IPS-20b (cell line): Measurements from ENCODE around the gene SHANK3.
"Not testable (repeated sequence)": the region's sequence is repeated elsewhere in the genome, so short reads cannot be mapped to it uniquely, and the experiment has no call there.

ENCODE experiments used
- H3K27ac ChIP-seq: one replicate; pipeline ENCODE4 v1.5.1; 2013; ENCODE audit warnings: low read length
- H3K27me3 ChIP-seq: 2 replicates; pipeline ENCODE4 v1.6.1; 2013; ENCODE audit warnings: mild to moderate bottlenecking, low read length, inconsistent platforms; ENCODE audit not compliant: insufficient read depth
- H3K36me3 ChIP-seq: 2 replicates; pipeline ENCODE4 v1.6.1; 2013; ENCODE audit warnings: low read depth, mild to moderate bottlenecking, inconsistent platforms, low read length, moderate library complexity; ENCODE audit not compliant: insufficient read depth
- H3K4me1 ChIP-seq: 2 replicates; pipeline ENCODE4 v1.6.1; 2013; ENCODE audit warnings: mild to moderate bottlenecking, control low read depth, inconsistent platforms, low read length, moderate library complexity; ENCODE audit not compliant: insufficient read depth
- H3K4me3 ChIP-seq: 2 replicates; pipeline ENCODE4 v1.5.1; 2013; ENCODE audit warnings: mild to moderate bottlenecking, low read length, inconsistent platforms
- H3K9ac ChIP-seq: 2 replicates; pipeline ENCODE4 v1.6.1; 2013; ENCODE audit warnings: low read depth, mild to moderate bottlenecking, inconsistent platforms, low read length, moderate library complexity
- H3K9me3 ChIP-seq: 2 replicates; pipeline ENCODE4 v1.6.1; 2013; ENCODE audit warnings: mild to moderate bottlenecking, low read depth, low read length, inconsistent platforms; ENCODE audit not compliant: insufficient read depth

Gene SHANK3

DNA sequence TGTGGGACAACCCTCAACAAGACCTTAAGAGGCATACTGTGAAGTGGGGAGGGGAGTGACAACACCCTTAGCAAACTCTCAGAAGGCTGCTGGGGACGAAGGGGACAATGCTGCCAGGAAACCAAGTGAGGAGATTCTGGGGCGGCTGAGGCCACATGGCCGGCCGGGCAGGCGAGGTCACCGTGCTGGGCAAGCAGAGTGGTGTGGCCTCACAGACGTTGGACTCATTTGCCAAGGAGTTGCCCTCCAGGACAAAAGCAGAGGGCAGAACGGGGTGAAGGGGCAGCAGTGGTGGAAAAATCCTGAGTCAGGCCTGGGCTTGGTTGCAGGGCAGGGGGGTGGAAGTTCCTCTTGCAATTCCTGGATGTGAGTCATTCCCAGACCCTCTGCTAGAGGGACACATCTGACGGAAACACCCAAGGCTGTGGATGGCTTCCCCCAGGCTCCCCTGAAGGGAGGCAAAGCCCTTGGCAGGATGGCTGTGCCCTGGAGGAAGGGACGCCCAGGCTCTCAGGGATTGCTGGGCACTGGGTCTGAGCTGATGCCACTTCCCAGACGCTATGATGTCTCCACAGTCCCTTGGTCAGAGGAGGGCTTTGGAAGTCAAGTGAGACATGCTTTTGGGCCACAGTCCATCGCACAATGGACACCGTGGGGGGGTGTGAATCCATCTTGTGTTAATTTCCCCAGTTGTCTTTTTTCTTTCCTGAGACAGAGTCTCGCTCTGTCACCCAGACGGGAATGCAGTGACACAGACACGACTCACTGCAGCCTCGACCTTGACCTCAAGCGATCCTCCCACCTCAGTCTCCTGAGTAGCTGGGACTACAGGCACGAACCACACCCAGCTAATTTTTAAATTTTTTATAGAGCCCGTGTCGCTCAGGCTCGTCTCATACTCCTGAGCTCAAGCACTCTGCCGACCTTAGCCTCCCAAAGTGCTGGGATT, 16.2 kb upstream of the SHANK3 start:
- Histone ChIP-seq H3K36me3 (no peaks in the 10 kb centered on the region), H3K27me3 (peaks cover 34% of the 10 kb centered on the region), H3K9me3 (no peaks in the 10 kb centered on the region), H3K9ac (no peak overlapping the region), H3K4me3 (no peak overlapping the region), H3K4me1 (no peaks in the 10 kb centered on the region), H3K27ac (no peak overlapping the region)

DNA sequence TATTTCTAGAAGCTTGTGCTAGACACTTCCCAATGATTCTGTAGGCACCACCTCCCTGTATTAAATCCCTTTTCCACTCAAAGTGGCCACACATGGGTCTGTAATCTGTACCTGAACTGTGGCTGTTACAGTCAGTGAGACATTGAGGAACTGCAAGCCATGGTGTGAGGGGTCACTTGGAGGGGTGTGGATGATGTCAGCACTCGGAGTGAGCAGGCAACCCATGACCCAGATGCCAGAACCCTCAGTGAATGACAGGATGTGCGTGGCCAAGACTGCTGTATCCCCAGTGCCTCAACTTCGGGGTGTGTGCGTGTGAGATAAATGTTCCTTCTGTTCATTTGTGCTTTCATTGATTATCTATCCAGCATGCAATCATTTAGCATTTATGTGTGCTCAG, 14.7 kb upstream of the SHANK3 start:
- no peaks in the 10 kb centered on the region for H3K9me3 ChIP-seq
- H3K9ac ChIP-seq = no peak overlapping the region
- no peak overlapping the region for H3K27ac ChIP-seq
- peaks cover 34% of the 10 kb centered on the region for H3K27me3 ChIP-seq
- no peaks in the 10 kb centered on the region for H3K36me3 ChIP-seq
- H3K4me3 ChIP-seq = no peak overlapping the region
- no peaks in the 10 kb centered on the region for H3K4me1 ChIP-seq

DNA sequence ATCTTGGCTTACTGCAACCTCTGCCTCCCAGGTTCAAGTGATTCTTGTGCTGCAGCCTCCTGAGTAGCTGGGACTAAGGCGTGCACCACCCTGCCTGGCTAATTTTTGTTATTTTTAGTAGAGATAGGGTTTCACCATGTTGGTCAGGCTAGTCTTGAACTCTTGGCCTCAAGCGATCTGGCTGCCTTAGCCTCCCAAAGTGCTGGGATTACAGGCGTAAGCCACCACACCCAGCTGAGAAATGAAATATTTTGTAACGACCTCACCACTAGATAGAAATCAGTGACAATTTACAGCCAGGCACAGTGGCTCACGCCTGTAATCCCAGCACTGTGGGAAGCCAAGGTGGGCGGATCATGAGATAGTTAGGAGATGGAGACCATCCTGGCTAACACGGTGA, 12.9 kb upstream of the SHANK3 start:
- H3K27me3 ChIP-seq = peaks cover 30% of the 10 kb centered on the region
- not testable (repeated sequence) for H3K27ac ChIP-seq, H3K9me3 ChIP-seq, H3K4me3 ChIP-seq, H3K4me1 ChIP-seq, H3K9ac ChIP-seq, H3K36me3 ChIP-seq

DNA sequence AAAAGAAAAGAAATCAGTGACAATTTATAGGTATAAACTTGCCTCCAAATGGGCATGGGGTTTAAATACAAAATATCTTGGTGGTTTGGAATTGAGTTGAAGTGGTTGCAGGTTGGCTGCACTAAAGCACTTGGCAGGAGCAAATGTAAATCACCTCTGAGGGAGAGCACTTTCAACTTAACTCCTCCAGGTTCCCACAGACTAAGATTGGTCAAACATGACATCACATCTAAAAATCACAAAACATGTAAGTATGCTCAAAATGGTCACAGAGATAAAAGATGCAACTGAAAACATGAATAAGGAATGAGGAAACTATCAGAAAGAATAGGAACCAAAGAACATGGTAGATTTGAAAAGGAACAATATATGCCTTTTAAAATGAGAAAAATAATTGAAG, 12.3 kb upstream of the SHANK3 start:
- no peak overlapping the region for H3K9ac ChIP-seq

DNA sequence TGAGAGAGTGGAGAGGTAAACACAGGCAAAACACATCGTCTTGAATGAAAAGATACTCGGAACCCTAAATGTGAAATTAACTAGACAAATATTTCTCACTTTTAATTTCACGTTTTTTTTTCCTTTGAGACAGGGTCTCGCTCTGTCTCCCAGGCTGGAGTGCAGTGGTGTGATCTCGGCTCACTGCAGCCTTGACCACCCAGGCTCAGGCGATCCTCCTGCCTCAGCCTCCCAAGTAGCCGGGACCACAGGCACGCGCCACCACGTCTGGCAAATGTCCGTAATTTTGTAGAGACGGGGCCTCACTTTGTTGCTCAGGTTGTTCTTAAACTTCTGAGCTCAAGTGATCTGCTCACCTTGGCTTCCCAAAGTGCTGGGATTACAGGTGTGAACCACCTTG, 7.4 kb upstream of the SHANK3 start:
- Histone ChIP-seq H3K9ac (no peak overlapping the region), H3K27me3 (peaks cover 16% of the 10 kb centered on the region), H3K27ac (no peak overlapping the region), H3K36me3 (no peaks in the 10 kb centered on the region), H3K4me1 (no peaks in the 10 kb centered on the region), H3K9me3 (no peaks in the 10 kb centered on the region), H3K4me3 (no peak overlapping the region)

More for the DNA sequence above, 12.3 kb upstream of the SHANK3 start:
- Histone ChIP-seq H3K4me1 (no peaks in the 10 kb centered on the region), H3K27me3 (peaks cover 30% of the 10 kb centered on the region), H3K9me3 (no peaks in the 10 kb centered on the region), H3K4me3 (no peak overlapping the region), H3K27ac (no peak overlapping the region), H3K36me3 (no peaks in the 10 kb centered on the region)

DNA sequence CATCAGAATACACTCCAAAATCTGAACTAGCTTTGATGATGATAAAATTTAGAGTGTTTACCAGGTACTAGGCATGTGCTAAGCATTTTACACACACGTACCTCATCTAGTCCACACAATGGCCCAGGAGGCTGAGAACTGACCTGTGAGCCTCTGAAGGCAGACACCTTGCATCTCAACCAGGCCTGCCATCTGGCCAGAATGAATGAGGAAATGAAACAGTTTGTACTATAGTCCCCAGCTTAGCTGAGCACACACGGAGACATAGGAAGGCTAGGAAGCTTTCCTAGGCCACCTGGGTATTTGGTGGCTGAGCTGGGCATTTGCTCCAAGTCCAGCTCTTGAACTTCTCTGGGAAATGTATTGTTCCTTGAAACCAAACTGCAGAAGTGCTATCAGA, 6.9 kb upstream of the SHANK3 start:
- no peaks in the 10 kb centered on the region for H3K36me3 ChIP-seq
- peaks cover 16% of the 10 kb centered on the region for H3K27me3 ChIP-seq
- no peak overlapping the region for H3K9ac ChIP-seq
- H3K4me1 ChIP-seq = no peaks in the 10 kb centered on the region
- H3K27ac ChIP-seq = no peak overlapping the region
- no peaks in the 10 kb centered on the region for H3K9me3 ChIP-seq
- H3K4me3 ChIP-seq = no peak overlapping the region

DNA sequence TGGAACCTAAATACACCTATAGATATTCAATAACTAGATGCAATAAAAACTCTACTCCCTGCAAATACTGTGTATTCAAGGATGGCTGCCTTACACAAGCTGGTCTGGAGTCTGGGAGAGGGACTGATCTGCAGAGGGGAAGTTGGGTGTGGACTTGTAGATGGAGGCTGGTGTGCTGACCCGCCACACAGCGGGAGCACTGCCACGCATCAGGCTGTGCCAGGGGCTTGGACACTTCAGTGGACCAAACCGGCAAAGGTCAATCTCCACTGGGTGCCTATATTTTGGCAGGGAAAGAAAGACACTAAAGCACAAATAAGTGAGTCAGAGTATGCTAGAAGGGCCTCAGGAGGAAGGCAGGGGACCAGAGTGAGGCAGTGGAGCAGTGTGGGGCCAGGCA, 2.1 kb upstream of the SHANK3 start:
- Histone ChIP-seq H3K9me3 (no peaks in the 10 kb centered on the region), H3K27ac (no peak overlapping the region), H3K36me3 (no peaks in the 10 kb centered on the region), H3K4me3 (no peak overlapping the region), H3K4me1 (peaks cover 7% of the 10 kb centered on the region; the same call in 1 of the 2 replicates), H3K9ac (no peak overlapping the region), H3K27me3 (peaks cover 35% of the 10 kb centered on the region)

DNA sequence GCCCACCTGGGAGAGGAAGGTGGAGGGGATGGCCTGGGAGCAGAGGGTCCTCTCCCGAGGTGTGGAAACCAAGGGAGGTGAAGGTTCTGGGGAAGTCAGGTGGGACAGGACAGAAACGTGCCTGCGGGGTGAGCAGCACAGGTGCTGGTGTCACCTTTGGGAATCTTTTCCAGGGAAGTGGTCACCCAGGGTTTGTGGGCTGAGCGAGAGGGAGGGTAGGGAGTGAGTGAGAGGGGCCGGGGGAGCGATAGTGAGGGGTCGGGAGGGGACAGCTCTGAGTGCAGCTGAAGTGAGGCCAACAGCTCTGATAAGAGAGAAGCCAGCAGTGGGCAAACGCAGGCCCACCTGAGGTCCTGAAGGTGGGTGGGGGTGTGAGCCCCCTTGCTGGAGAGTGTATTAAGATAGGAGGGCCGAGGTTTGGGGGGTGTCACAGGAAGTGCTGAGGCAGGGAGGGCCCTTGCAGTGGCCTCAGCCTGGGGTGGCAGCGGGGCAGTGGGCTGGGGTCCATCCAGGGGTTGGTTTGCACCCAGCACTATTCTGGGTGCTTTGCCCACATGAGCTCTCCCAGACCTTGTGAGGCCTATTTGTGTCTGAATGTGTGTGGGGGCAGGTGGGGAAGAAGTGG, 1.6 kb upstream of the SHANK3 start:
- H3K9me3 ChIP-seq = no peaks in the 10 kb centered on the region
- no peak overlapping the region for H3K27ac ChIP-seq
- no peak overlapping the region for H3K9ac ChIP-seq
- no peak overlapping the region for H3K4me3 ChIP-seq
- peaks cover 7% of the 10 kb centered on the region; the same call in 1 of the 2 replicates for H3K4me1 ChIP-seq
- H3K27me3 ChIP-seq = peaks cover 36% of the 10 kb centered on the region
- no peaks in the 10 kb centered on the region for H3K36me3 ChIP-seq

DNA sequence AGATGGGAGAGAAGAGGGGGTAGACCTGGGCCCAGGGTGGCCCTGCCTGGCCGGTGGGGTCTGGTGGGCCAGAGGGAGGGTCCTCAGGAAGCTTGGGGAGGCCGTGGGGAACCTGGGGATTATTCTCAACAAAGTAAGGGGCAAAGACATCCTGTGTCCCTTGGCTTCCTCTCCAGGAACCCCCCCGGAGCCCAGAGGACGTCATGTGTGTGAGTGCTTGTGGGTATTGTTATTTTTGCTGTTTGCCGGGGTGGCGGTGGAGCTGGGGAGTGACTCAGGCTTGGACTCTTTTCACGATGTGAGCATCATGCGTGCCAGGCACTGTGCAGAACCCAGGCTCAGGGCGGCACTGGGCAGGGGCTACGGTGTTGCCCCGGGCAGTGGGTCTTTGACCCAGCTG, 982 bp upstream of the SHANK3 start:
- Histone ChIP-seq H3K27ac (no peak overlapping the region), H3K9me3 (no peaks in the 10 kb centered on the region), H3K4me3 (no peak overlapping the region), H3K36me3 (no peaks in the 10 kb centered on the region), H3K27me3 (peaks cover 42% of the 10 kb centered on the region), H3K4me1 (peaks cover 7% of the 10 kb centered on the region; the same call in 1 of the 2 replicates), H3K9ac (no peak overlapping the region)

DNA sequence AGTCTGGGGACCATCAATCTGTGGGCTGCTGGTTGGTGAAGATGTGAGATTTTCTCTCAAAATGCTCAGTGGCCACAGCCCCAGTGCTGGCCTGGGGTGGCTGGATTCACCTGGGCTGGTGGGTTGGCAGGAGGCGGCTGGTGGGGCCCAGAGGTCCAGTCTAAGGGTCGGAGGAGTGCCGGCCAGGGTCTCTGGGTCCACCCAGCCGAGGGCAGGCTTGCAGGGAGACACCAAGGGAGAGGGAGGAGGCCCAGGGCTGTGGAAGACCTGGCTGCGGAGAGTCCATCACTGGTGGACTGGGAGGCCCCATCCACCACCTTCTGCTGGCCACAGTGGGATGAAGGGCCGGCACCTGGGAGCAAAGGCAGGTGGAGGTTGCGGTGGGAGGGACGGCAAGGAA, 582 bp upstream of the SHANK3 start:
- H3K4me1 ChIP-seq = peaks cover 7% of the 10 kb centered on the region; the same call in 1 of the 2 replicates
- peaks cover 41% of the 10 kb centered on the region for H3K27me3 ChIP-seq
- H3K9me3 ChIP-seq = no peaks in the 10 kb centered on the region
- H3K27ac ChIP-seq = no peak overlapping the region
- H3K4me3 ChIP-seq = no peak overlapping the region
- no peaks in the 10 kb centered on the region for H3K36me3 ChIP-seq
- no peak overlapping the region for H3K9ac ChIP-seq

DNA sequence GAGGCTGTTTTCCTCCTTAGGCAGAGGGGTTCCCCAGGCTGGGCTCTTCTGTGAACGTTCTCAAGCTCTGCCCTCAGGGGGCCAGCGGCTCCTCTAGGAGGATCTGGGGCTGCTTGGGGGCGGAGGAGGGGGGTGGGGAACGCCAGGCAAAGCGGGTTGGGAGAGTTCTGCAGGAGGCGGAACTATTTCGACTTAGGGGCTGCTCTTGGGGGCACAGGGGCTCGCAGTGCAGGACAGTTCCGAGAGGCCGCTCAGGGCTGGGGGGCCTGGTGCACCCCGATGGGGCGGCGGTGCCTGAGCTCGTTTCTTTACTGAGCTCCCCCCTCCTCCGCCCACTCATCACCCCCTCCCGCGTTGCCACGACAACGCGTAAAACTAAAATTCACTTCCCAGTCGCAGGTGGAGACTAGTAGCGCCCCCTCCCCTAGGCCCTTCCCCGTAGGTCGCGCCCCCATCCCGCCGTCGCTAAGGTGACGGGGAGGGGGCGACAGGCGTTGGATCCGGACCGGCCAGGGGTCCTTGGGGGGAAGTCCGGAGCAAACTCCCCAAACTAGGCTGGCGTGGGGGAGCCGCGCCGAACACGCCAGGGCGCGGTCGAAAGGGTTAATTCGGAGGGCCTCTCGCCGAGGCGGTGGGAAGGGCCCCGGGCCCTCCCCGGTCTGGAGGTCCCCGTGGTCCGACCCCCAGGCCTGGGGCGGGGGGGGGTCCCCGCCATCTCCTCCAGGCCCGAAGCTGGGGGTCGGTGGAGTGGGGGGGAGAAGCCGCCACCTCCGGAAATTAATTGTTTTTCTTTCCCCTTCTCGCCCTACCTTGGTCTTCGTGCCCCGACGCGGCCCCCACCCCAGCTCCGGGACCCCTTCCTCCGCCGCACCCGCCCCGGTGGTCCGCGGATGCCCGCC, 857 bp downstream of the SHANK3 start:
- Histone ChIP-seq H3K9ac (no peak overlapping the region; the same call in 1 of the 2 replicates), H3K4me3 (peak overlapping the region; percentile 73; the same call in 1 of the 2 replicates), H3K4me1 (peaks cover 7% of the 10 kb centered on the region; the same call in 1 of the 2 replicates), H3K27me3 (peaks cover 38% of the 10 kb centered on the region), H3K36me3 (no peaks in the 10 kb centered on the region), H3K9me3 (no peaks in the 10 kb centered on the region), H3K27ac (no peak overlapping the region)
